Hepatocyte (in vitro differentiated cells): ENCODE results near the gene CCR2. TPM values are rescaled to one million over a fixed set of nuclear protein-coding genes. Genes with fewer than 3 reads are reported as not detected.

ENCODE experiments used
- DNase-seq: peaks from one replicate; pipeline ENCODE4 v3.0.0-alpha.2; 2016; ENCODE audit warnings: low spot score
- H2AFZ ChIP-seq: fragments of 200-600 bp; sonication (generic); 2 replicates; pipeline ENCODE4 v1.6.0; 2016; ENCODE audit warnings: antibody characterized with exemption, mild to moderate bottlenecking
- H3K27ac ChIP-seq: fragments of 200-600 bp; sonication (generic); 2 replicates; pipeline ENCODE4 v1.5.1; 2016; ENCODE audit warnings: mild to moderate bottlenecking
- H3K27me3 ChIP-seq: fragments of 200-600 bp; sonication (generic); 2 replicates; pipeline ENCODE4 v1.6.1; 2016
- H3K36me3 ChIP-seq: fragments of 200-600 bp; sonication (generic); replicated peaks from 2 replicates; pipeline ENCODE4 v1.5.1; 2016; ENCODE audit warnings: low read depth; ENCODE audit not compliant: insufficient read depth
- H3K4me1 ChIP-seq: fragments of 200-600 bp; sonication (generic); 2 replicates; pipeline ENCODE4 v1.5.1; 2016; ENCODE audit warnings: mild to moderate bottlenecking, moderate library complexity; ENCODE audit not compliant: insufficient read depth
- H3K4me2 ChIP-seq: fragments of 200-600 bp; sonication (generic); 2 replicates; pipeline ENCODE4 v1.6.0; 2016
- H3K4me3 ChIP-seq: fragments of 200-600 bp; sonication (generic); 2 replicates; pipeline ENCODE4 v1.5.1; 2016; ENCODE audit warnings: mild to moderate bottlenecking
- H3K79me2 ChIP-seq: fragments of 200-600 bp; sonication (generic); 2 replicates; pipeline ENCODE4 v1.6.0; 2017; ENCODE audit warnings: mild to moderate bottlenecking
- H3K9me2 ChIP-seq: fragments of 200-600 bp; sonication (generic); replicated peaks from 2 replicates; pipeline ENCODE4 v1.6.0; 2017; ENCODE audit warnings: mild to moderate bottlenecking; ENCODE audit not compliant: insufficient read depth
- H3K9me3 ChIP-seq: fragments of 200-600 bp; sonication (generic); 2 replicates; pipeline ENCODE4 v1.5.1; 2016; ENCODE audit warnings: low read depth, mild to moderate bottlenecking
- H4K20me1 ChIP-seq: fragments of 200-600 bp; sonication (generic); 2 replicates; pipeline ENCODE4 v1.6.0; 2016; ENCODE audit warnings: mild to moderate bottlenecking; ENCODE audit not compliant: insufficient read depth, poor library complexity, severe bottlenecking
- CTCF ChIP-seq: fragments of 200-600 bp; sonication (generic); IDR thresholded peaks from 2 replicates; pipeline ENCODE4 v1.5.1; 2016; ENCODE audit warnings: antibody characterized with exemption, mild to moderate bottlenecking; ENCODE audit not compliant: poor library complexity
- EZH2 ChIP-seq: fragments of 200-600 bp; sonication (generic); IDR thresholded peaks from 2 replicates; pipeline ENCODE4 v1.6.1; 2016; ENCODE audit warnings: antibody characterized with exemption, mild to moderate bottlenecking, borderline replicate concordance
- EZH2phosphoT487 ChIP-seq: fragments of 200-600 bp; sonication (generic); IDR thresholded peaks from one replicate; pipeline ENCODE4 v1.6.1; 2018; ENCODE audit warnings: antibody characterized with exemption, mild to moderate bottlenecking, low read depth, moderate library complexity; ENCODE audit not compliant: unreplicated experiment, severe bottlenecking
- WGBS: methylation state at CpG from one replicate; pipeline ENCODE4 v1.1.6; 2016; ENCODE audit warnings: low lambda C conversion rate; ENCODE audit errors: missing lambda C conversion rate; 5-methylcytosine and 5-hydroxymethylcytosine counted together
- polyA plus RNA-seq: library from polyadenylated mRNA; unstranded; fragments of >200 nt; fragmentation: Nextera tagmentation; extraction: Ambion mirVana; gene quantifications from 2 replicates; pipeline ENCODE4 v1.2.1, GENCODE V29; 2016
- total RNA-seq: library from RNA; depleted of rRNA; stranded (reverse); fragments of >200 nt; gene quantifications from 2 replicates; pipeline ENCODE4 v1.2.3, GENCODE V29; 2014

Gene CCR2
- total and polyA plus RNA-seq, 2 experiments from 2014 or later, result 0.23 TPM; not detected in 1

- H3K9me2 ChIP-seq, result no peaks in the 10 kb centered on the region
- no peaks in the 10 kb centered on the region for H3K36me3 ChIP-seq
- no peaks in the 10 kb centered on the region for H3K79me2 ChIP-seq
- H4K20me1 ChIP-seq, result no peaks in the 10 kb centered on the region
- no peak overlapping the region for H3K27ac ChIP-seq
- H3K27me3 ChIP-seq, result peaks cover 6% of the 10 kb centered on the region
- TF ChIP-seq EZH2 (no peak), EZH2phosphoT487 (no peak)
- no peaks in the 10 kb centered on the region for H3K9me3 ChIP-seq
- no peak overlapping the region for H2AFZ ChIP-seq
- peak; percentile 38 for DNase-seq
- no peaks in the 10 kb centered on the region for H3K4me1 ChIP-seq
- WGBS, result 73% methylated on average over 5 of the region's 5 CpGs
- H3K4me3 ChIP-seq, result no peak overlapping the region
- H3K4me2 ChIP-seq, result no peak overlapping the region
These were observed 13.9 kb downstream of the CCR2 start for GRCh38 chr3:46367811-46368210.

- Histone ChIP-seq H3K27ac (no peak overlapping the region), H2AFZ (no peak overlapping the region), H3K79me2 (no peaks in the 10 kb centered on the region), H3K36me3 (no peaks in the 10 kb centered on the region), H3K4me2 (no peak overlapping the region), H3K9me2 (no peaks in the 10 kb centered on the region), H3K9me3 (no peaks in the 10 kb centered on the region), H3K4me1 (no peaks in the 10 kb centered on the region), H3K4me3 (no peak overlapping the region), H3K27me3 (peaks cover 14% of the 10 kb centered on the region), H4K20me1 (no peaks in the 10 kb centered on the region)
- 60% methylated on average over 7 of the region's 7 CpGs for WGBS
- TF ChIP-seq EZH2phosphoT487 (no peak), EZH2 (no peak), CTCF (peak; percentile 25)
- peak; percentile 40 for DNase-seq
These were observed 14.7 kb downstream of the CCR2 start for GRCh38 chr3:46368569-46368968.

- WGBS, result 95% methylated on average over 4 of the region's 4 CpGs
- no peak for DNase-seq
- no peaks in the 10 kb centered on the region for H3K9me3 ChIP-seq
These were observed 15.2 kb downstream of the CCR2 start for GRCh38 chr3:46369151-46369550.

GRCh38 chr3:46369675-46370132, 15.8 kb downstream of the CCR2 start:
- Histone ChIP-seq H3K27ac (no peak overlapping the region), H3K27me3 (peaks cover 16% of the 10 kb centered on the region), H3K4me2 (no peak overlapping the region), H3K9me3 (no peaks in the 10 kb centered on the region), H3K79me2 (no peaks in the 10 kb centered on the region), H3K4me3 (no peak overlapping the region), H3K9me2 (no peaks in the 10 kb centered on the region), H4K20me1 (no peaks in the 10 kb centered on the region), H3K4me1 (no peaks in the 10 kb centered on the region), H2AFZ (no peak overlapping the region), H3K36me3 (no peaks in the 10 kb centered on the region)
- WGBS, result 71% methylated on average over 6 of the region's 6 CpGs
- no peak for DNase-seq
- TF ChIP-seq EZH2phosphoT487 (no peak), CTCF (no peak), EZH2 (no peak)

More at GRCh38 chr3:46369151-46369550, 15.2 kb downstream of the CCR2 start:
- no peak overlapping the region for H3K4me2 ChIP-seq
- peaks cover 13% of the 10 kb centered on the region for H3K27me3 ChIP-seq
- H4K20me1 ChIP-seq, result no peaks in the 10 kb centered on the region
- H3K9me2 ChIP-seq, result no peaks in the 10 kb centered on the region
- TF ChIP-seq EZH2phosphoT487 (no peak), CTCF (no peak), EZH2 (no peak)
- no peak overlapping the region for H2AFZ ChIP-seq
- H3K27ac ChIP-seq, result no peak overlapping the region
- no peak overlapping the region for H3K4me3 ChIP-seq
- no peaks in the 10 kb centered on the region for H3K4me1 ChIP-seq
- H3K36me3 ChIP-seq, result no peaks in the 10 kb centered on the region
- no peaks in the 10 kb centered on the region for H3K79me2 ChIP-seq
